Endothelial cell of umbilical vein (primary cell): ENCODE measurements around the gene HHEX. TPM values are rescaled to one million over a fixed set of nuclear protein-coding genes. Genes with fewer than 3 reads are reported as not detected.

Experiments used
- BruUV-seq: library from RNA; stranded (reverse); fragments of 400-500 nt; replicated peaks from 2 replicates; lab custom pipeline; 2021; lab: Mats Ljungman, UMichigan
- CTCF ChIA-PET: fragments of 300-600, 350-600 bp; sonication (Branson Sonifier 250); formaldehyde crosslinking; loops from one replicate; lab custom pipeline; 2021; ENCODE audit warnings: antibody characterized with exemption, inconsistent platforms; lab: Charles Lee
- POLR2A ChIA-PET: fragments of 300-600, 350-600 bp; sonication (Branson Sonifier 250); formaldehyde crosslinking; loops from one replicate; lab custom pipeline; 2021; ENCODE audit warnings: antibody characterized with exemption, inconsistent platforms; lab: Charles Lee
- DNase-seq: peaks from one replicate; pipeline ENCODE4 v3.0.0-alpha.2; 2011; ENCODE audit warnings: low read depth, low spot score
- FAIRE-seq: peaks from 2 replicates; lab custom pipeline; 2011; peaks lifted over from hg19 to GRCh38; lab: Jason Lieb, UNC
- H2AFZ ChIP-seq: 2 replicates; pipeline ENCODE4 v1.6.0; 2012; ENCODE audit warnings: low read depth, low read length, control low read depth, inconsistent platforms
- H3K27ac ChIP-seq: 2 replicates; pipeline ENCODE4 v1.5.1; 2011; ENCODE audit warnings: low read depth, mild to moderate bottlenecking, control low read depth, low read length, moderate library complexity; ENCODE audit not compliant: insufficient read depth
- H3K27me3 ChIP-seq, 2 experiments: 2 replicates each; pipeline versions ENCODE4 v1.6.0 to v1.6.1; 2011; ENCODE audit warnings: low read length in 2 of 2, mixed read lengths in 1 of 2; ENCODE audit not compliant: control insufficient read depth in 2 of 2, insufficient read depth in 2 of 2
- H3K36me3 ChIP-seq, 2 experiments: 2 replicates in 1 of 2; 3 replicates in 1 of 2; pipeline ENCODE4 v1.5.1; 2011; ENCODE audit warnings: low read length in 2 of 2, mild to moderate bottlenecking in 1 of 2, moderate library complexity in 1 of 2; ENCODE audit not compliant: control insufficient read depth in 2 of 2, insufficient read depth in 2 of 2; ENCODE audit errors: extremely low read depth in 1 of 2
- H3K4me1 ChIP-seq: 3 replicates; pipeline ENCODE4 v1.5.1; 2011; ENCODE audit warnings: mild to moderate bottlenecking, low read length; ENCODE audit not compliant: control insufficient read depth, insufficient read depth; ENCODE audit errors: extremely low read depth
- H3K4me2 ChIP-seq: 2 replicates; pipeline ENCODE4 v1.6.1; 2011; ENCODE audit warnings: low read length, control low read depth, mixed read lengths; ENCODE audit not compliant: insufficient read depth
- H3K4me3 ChIP-seq, 3 experiments: fragments of 200-600 bp in 1 of 3; sonication (generic), shearing (Covaris generic) in 1 of 3; replicated peaks in 1 of 3; 2 replicates each; pipeline ENCODE4 v1.5.1; 2011 to 2016; ENCODE audit warnings: control low read depth in 3 of 3, low read length in 3 of 3, mild to moderate bottlenecking in 2 of 3, inconsistent platforms in 1 of 3, low read depth in 1 of 3, moderate library complexity in 1 of 3; ENCODE audit not compliant: insufficient read depth in 1 of 3
- H3K79me2 ChIP-seq: 2 replicates; pipeline ENCODE4 v1.6.0; 2012; ENCODE audit warnings: low read length, inconsistent platforms; ENCODE audit not compliant: control insufficient read depth, insufficient read depth
- H3K9ac ChIP-seq: replicated peaks from 2 replicates; pipeline ENCODE3; 2011; ENCODE audit warnings: low read length, control low read depth; ENCODE audit not compliant: insufficient read depth; ENCODE audit errors: extremely low read depth
- H3K9me1 ChIP-seq: replicated peaks from 3 replicates; pipeline ENCODE4 v1.6.0; 2011; ENCODE audit warnings: mild to moderate bottlenecking, low read length; ENCODE audit not compliant: control insufficient read depth, insufficient read depth; ENCODE audit errors: extremely low read depth
- H3K9me3 ChIP-seq: replicated peaks from 2 replicates; pipeline ENCODE4 v1.5.1; 2012; ENCODE audit warnings: low read length, inconsistent platforms; ENCODE audit not compliant: control insufficient read depth, insufficient read depth
- H4K20me1 ChIP-seq: replicated peaks from 2 replicates; pipeline ENCODE3; 2011; ENCODE audit warnings: mild to moderate bottlenecking, low read length; ENCODE audit not compliant: control insufficient read depth, insufficient read depth; ENCODE audit errors: extremely low read depth
- CTCF ChIP-seq, 2 donors: IDR thresholded peaks; 1 replicate in 1 of 2; 2 replicates in 1 of 2; pipeline ENCODE4 v1.5.1; 2011; ENCODE audit warnings: low read length in 2 of 2, mild to moderate bottlenecking in 2 of 2, moderate library complexity in 2 of 2, control low read depth in 1 of 2, inconsistent platforms in 1 of 2, low read depth in 1 of 2; ENCODE audit not compliant: insufficient read depth in 1 of 2; ENCODE audit errors: extremely low read depth in 1 of 2
- EZH2 ChIP-seq: IDR thresholded peaks from 2 replicates; pipeline ENCODE4 v1.6.1; 2012; ENCODE audit warnings: borderline replicate concordance, low read depth, mild to moderate bottlenecking, moderate library complexity, low read length, inconsistent platforms; ENCODE audit not compliant: severe bottlenecking
- FOS ChIP-seq: IDR thresholded peaks from 2 replicates; pipeline ENCODE4 v1.6.1; 2011; ENCODE audit warnings: mild to moderate bottlenecking, low read length, moderate library complexity, borderline replicate concordance; ENCODE audit not compliant: insufficient read depth
- GATA2 ChIP-seq: IDR thresholded peaks from 2 replicates; pipeline ENCODE4 v1.7.0; 2011; ENCODE audit warnings: low read depth, mild to moderate bottlenecking, moderate library complexity, mixed read lengths, low read length; ENCODE audit not compliant: insufficient read length, insufficient read depth
- JUN ChIP-seq: IDR thresholded peaks from 2 replicates; pipeline ENCODE4 v1.6.1; 2011; ENCODE audit warnings: borderline replicate concordance, low read depth; ENCODE audit not compliant: insufficient read length, insufficient read depth
- MAX ChIP-seq: IDR thresholded peaks from 2 replicates; pipeline ENCODE4 v1.6.1; 2011; ENCODE audit not compliant: insufficient read depth, insufficient read length
- MYC ChIP-seq: IDR thresholded peaks from one replicate; pipeline ENCODE4 v1.6.1; 2011; ENCODE audit warnings: mild to moderate bottlenecking, low read depth, low read length
- POLR2A ChIP-seq: IDR thresholded peaks from 2 replicates; pipeline ENCODE4 v1.6.1; 2012; ENCODE audit warnings: low read depth, mild to moderate bottlenecking, control low read depth, low read length
- dilution Hi-C: fragments of 300-500 bp; cut with MboI; formaldehyde crosslinking; loops from one replicate; pipeline ENCODE4 v1.15.0; 2019; ENCODE audit warnings: low sequenced_read_pairs; ENCODE audit not compliant: extremely low pct_ligation_motif_present
- intact Hi-C: fragments of 100-400 bp; cut with micrococcal nuclease; formaldehyde crosslinking; loops from one replicate; pipeline ENCODE4 v1.10.0; 2022
- polyA plus RNA-seq, 4 experiments: library from polyadenylated mRNA; depleted of rRNA in 3 of 4; stranded (reverse) in 3 of 4; unstranded in 1 of 4; fragments of >200 nt; gene quantifications; 2 replicates each; pipeline versions ENCODE4 v1.2.1 to v1.2.3, GENCODE V29; 2011 to 2012; ENCODE audit warnings: missing spikeins in 1 of 4
- total RNA-seq: library from RNA; stranded (reverse); gene quantifications from 2 replicates; pipeline ENCODE4 v1.2.3, GENCODE V29; 2021

The HHEX gene
- total and polyA plus RNA-seq, 2 donors (not counting 3 experiments of a cell fraction or from before 2014, with no cell fraction given) = 81.0 to 110 TPM

DNA sequence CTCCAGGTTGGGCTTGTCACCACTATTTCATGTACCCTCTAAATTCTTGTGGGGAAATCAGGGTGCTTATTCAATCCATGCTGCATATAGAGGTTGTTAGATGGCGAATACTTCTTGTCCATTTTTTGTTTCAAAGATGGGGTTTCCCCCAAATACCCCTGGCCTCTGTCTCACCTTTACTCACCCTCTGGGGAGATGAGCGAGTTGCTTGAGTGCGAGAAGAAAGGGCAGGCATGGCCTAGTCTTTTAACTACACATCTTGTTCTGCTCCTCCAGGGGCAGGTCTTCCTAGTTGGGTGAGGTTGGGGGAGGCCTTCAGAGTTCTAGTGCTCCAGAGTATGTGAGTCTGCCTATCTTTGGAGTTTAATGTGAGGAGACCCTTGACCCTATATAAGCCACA, 46.2 kb downstream of the HHEX start:
- no peaks in the 10 kb centered on the region for H3K79me2 ChIP-seq
- H3K4me1 ChIP-seq = no peaks in the 10 kb centered on the region
- no peak for DNase-seq
- H3K4me3 ChIP-seq = no peak overlapping the region
- no peak for TF ChIP-seq MYC
- no peak for TF ChIP-seq JUN
- TF ChIP-seq POLR2A = no peak
- TF ChIP-seq GATA2 = no peak
- no peak for TF ChIP-seq FOS
- no peak for TF ChIP-seq MAX
- no peak for TF ChIP-seq EZH2
- TF ChIP-seq CTCF (IDR thresholded peaks at IDR 0.05; ENCODE audit: extremely low read depth in 1 of 2, insufficient read depth in 1 of 2, low read depth in 1 of 2, low read length in 2 of 2) = no peak
- H3K27ac ChIP-seq = no peak overlapping the region
- CTCF ChIA-PET = interaction anchor here (0.8 kb wide), 1 partner anchor 13 kb away, joined by 3 read pairs; no protein-coding TSS in a partner anchor
- H3K4me2 ChIP-seq = no peak overlapping the region
- dilution Hi-C loops = no loop called here
- intact Hi-C loops = no loop called here
- FAIRE-seq = no peak
- H3K36me3 ChIP-seq = no peaks in the 10 kb centered on the region
- POLR2A ChIA-PET = interaction anchor here (1.1 kb wide), 1 partner anchor 10 kb away, joined by 3 read pairs; no protein-coding TSS in a partner anchor
- H2AFZ ChIP-seq = no peak overlapping the region
- no peaks in the 10 kb centered on the region for H3K9me3 ChIP-seq
- H3K9me1 ChIP-seq = no peaks in the 10 kb centered on the region
- no peak overlapping the region for H3K9ac ChIP-seq
- H3K27me3 ChIP-seq = no peaks in the 10 kb centered on the region
- BruUV-seq = no TSS peak
- H4K20me1 ChIP-seq = no peaks in the 10 kb centered on the region
